MM.1S (cell line): ENCODE data around the gene WDFY2.

Experiments
- DNase-seq: peaks from one replicate; pipeline ENCODE4 v3.0.0-alpha.2; 2015
- H2AFZ ChIP-seq: fragments of 300-600 bp; sonication (generic); 2 replicates; pipeline ENCODE4 v1.6.0; 2016; ENCODE audit warnings: antibody characterized with exemption, low read length
- H3F3A ChIP-seq: fragments of 300-600 bp; sonication (generic); 2 replicates; pipeline ENCODE4 v1.6.1; 2016; ENCODE audit warnings: mild to moderate bottlenecking, antibody characterized with exemption, low read length, moderate library complexity, mixed read lengths; ENCODE audit not compliant: insufficient read depth
- H3K27ac ChIP-seq: fragments of 300-600 bp; sonication (generic); 2 replicates; pipeline ENCODE4 v1.5.1; 2016; ENCODE audit warnings: mild to moderate bottlenecking, low read length
- H3K27me3 ChIP-seq: fragments of 300-600 bp; sonication (generic); replicated peaks from 2 replicates; pipeline ENCODE4 v1.6.0; 2016; ENCODE audit warnings: low read length; ENCODE audit not compliant: insufficient read depth
- H3K36me3 ChIP-seq: fragments of 300-600 bp; sonication (generic); replicated peaks from 2 replicates; pipeline ENCODE4 v1.6.1; 2016; ENCODE audit warnings: mild to moderate bottlenecking, low read length, mixed read lengths; ENCODE audit not compliant: insufficient read depth
- H3K4me1 ChIP-seq: fragments of 300-600 bp; sonication (generic); 2 replicates; pipeline ENCODE4 v1.6.1; 2016; ENCODE audit warnings: low read length, mixed read lengths
- H3K4me2 ChIP-seq: fragments of 300-600 bp; sonication (generic); 2 replicates; pipeline ENCODE4 v1.6.0; 2016; ENCODE audit warnings: low read depth, low read length
- H3K4me3 ChIP-seq: fragments of 300-600 bp; sonication (generic); 2 replicates; pipeline ENCODE4 v1.5.1; 2016; ENCODE audit warnings: low read length, mixed read lengths
- H3K79me2 ChIP-seq: fragments of 300-600 bp; sonication (generic); 2 replicates; pipeline ENCODE4 v1.6.1; 2016; ENCODE audit warnings: mixed run types, low read length, mixed read lengths
- H3K9ac ChIP-seq: fragments of 300-600 bp; sonication (generic); 2 replicates; pipeline ENCODE4 v1.6.1; 2016; ENCODE audit warnings: low read length, mixed read lengths
- H3K9me2 ChIP-seq: fragments of 300-600 bp; sonication (generic); replicated peaks from 2 replicates; pipeline ENCODE4 v1.6.1; 2016; ENCODE audit warnings: mild to moderate bottlenecking, low read length, mixed read lengths; ENCODE audit not compliant: insufficient read depth
- H3K9me3 ChIP-seq: fragments of 300-600 bp; sonication (generic); replicated peaks from 2 replicates; pipeline ENCODE4 v1.6.1; 2016; ENCODE audit warnings: mild to moderate bottlenecking, low read length, mixed read lengths; ENCODE audit not compliant: insufficient read depth
- H4K20me1 ChIP-seq: fragments of 300-600 bp; sonication (generic); 2 replicates; pipeline ENCODE4 v1.6.1; 2016; ENCODE audit warnings: mild to moderate bottlenecking, low read length, moderate library complexity, mixed read lengths; ENCODE audit not compliant: insufficient read depth
- EZH2 ChIP-seq: fragments of 300-600 bp; sonication (generic); optimal IDR thresholded peaks from 2 replicates; pipeline ENCODE3; 2017; ENCODE audit warnings: low read depth, mild to moderate bottlenecking, antibody characterized with exemption, low read length, mixed read lengths
- EZH2phosphoT487 ChIP-seq: fragments of 300-600 bp; sonication (generic); IDR thresholded peaks from 2 replicates; pipeline ENCODE4 v1.6.1; 2018; ENCODE audit warnings: antibody characterized with exemption, low read length
- TF ChIP-seq, protein P1 (sequence below): fragments of 300-600 bp; sonication (generic); IDR thresholded peaks from 2 replicates; pipeline ENCODE4 v1.5.1; 2016; ENCODE audit warnings: antibody characterized with exemption, low read length, mixed read lengths

The WDFY2 gene

DNA sequence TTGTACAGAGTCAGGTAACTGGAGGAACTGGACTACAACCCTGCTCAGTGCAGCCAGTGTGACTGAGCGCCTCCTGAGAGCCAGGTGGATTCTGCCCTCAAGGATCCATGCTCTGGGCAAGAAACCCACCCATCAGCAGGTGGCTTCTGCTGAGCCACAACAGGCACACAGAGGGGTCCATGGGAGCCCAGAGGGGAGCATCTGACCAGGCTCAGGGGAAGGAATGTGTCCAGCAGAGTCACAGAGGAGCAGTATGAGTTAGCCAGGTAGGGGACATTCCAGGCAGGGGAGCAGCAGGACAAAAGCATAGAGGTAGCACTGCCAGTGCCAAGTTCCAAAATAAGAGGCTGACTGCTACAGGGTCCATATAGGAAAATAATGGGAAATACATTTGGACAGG lies 199.8 kb downstream of the WDFY2 start:
- Histone ChIP-seq H3K79me2 (no peaks in the 10 kb centered on the region), H3K9me2 (no peaks in the 10 kb centered on the region), H4K20me1 (no peaks in the 10 kb centered on the region), H3K4me1 (no peaks in the 10 kb centered on the region), H3K36me3 (no peaks in the 10 kb centered on the region), H3F3A (no peaks in the 10 kb centered on the region), H3K4me3 (no peak overlapping the region), H3K4me2 (no peak overlapping the region), H3K9ac (no peak overlapping the region), H2AFZ (no peak overlapping the region), H3K27me3 (no peaks in the 10 kb centered on the region), H3K9me3 (no peaks in the 10 kb centered on the region), H3K27ac (no peak overlapping the region)
- no peak for DNase-seq
- TF ChIP-seq EZH2phosphoT487 (no peak), EZH2 (no peak)
- TF ChIP-seq, protein P1, sequence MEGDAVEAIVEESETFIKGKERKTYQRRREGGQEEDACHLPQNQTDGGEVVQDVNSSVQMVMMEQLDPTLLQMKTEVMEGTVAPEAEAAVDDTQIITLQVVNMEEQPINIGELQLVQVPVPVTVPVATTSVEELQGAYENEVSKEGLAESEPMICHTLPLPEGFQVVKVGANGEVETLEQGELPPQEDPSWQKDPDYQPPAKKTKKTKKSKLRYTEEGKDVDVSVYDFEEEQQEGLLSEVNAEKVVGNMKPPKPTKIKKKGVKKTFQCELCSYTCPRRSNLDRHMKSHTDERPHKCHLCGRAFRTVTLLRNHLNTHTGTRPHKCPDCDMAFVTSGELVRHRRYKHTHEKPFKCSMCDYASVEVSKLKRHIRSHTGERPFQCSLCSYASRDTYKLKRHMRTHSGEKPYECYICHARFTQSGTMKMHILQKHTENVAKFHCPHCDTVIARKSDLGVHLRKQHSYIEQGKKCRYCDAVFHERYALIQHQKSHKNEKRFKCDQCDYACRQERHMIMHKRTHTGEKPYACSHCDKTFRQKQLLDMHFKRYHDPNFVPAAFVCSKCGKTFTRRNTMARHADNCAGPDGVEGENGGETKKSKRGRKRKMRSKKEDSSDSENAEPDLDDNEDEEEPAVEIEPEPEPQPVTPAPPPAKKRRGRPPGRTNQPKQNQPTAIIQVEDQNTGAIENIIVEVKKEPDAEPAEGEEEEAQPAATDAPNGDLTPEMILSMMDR, result no peak

DNA sequence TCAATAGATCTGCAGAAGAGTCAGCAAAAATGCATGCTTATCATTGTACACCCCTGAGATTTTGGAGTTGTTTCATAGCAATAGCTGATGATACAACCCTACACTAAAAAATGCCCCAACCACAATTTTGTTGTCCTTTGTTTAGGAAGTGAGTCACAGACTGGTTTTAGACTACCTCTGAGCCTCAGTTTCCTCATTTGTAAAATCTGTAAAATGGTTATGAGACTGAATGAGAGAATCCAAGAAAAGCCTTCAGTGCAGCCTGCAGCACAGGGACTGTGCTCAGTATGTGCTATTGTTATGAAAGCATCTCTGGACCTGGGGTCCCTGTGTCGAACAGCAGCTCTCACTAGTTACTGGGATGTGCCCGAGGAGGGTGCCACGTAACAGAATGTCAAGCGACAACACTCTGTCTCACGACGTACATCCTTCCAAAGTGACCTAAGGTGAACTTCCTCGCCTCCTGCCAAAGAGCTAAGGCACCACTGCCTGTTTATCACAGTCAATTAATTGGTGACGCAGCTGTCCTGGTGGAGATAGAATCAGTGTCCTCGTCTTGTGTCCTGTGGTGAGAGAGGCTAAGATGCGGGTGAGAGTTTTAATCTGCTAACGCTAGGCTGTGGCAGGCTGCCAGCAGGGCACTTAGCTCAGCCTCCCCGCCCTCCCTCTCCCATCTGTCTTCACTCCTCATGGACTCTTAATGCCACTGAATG lies 201.6 kb downstream of the WDFY2 start:
- Histone ChIP-seq H2AFZ (no peak overlapping the region), H3K27me3 (no peaks in the 10 kb centered on the region), H4K20me1 (no peaks in the 10 kb centered on the region), H3K4me3 (no peak overlapping the region), H3K79me2 (no peaks in the 10 kb centered on the region), H3K9me2 (no peaks in the 10 kb centered on the region), H3K9ac (no peak overlapping the region), H3F3A (no peaks in the 10 kb centered on the region), H3K36me3 (no peaks in the 10 kb centered on the region), H3K4me2 (no peak overlapping the region), H3K27ac (no peak overlapping the region), H3K9me3 (no peaks in the 10 kb centered on the region), H3K4me1 (no peaks in the 10 kb centered on the region)
- TF ChIP-seq, protein P1, result no peak
- TF ChIP-seq EZH2phosphoT487, result no peak
- TF ChIP-seq EZH2, result no peak
- no peak for DNase-seq

- TF ChIP-seq EZH2 (no peak), EZH2phosphoT487 (no peak)
- TF ChIP-seq, protein P1, result no peak
- H3K9me2 ChIP-seq, result no peaks in the 10 kb centered on the region
- H2AFZ ChIP-seq, result no peak overlapping the region
- H4K20me1 ChIP-seq, result no peaks in the 10 kb centered on the region
- no peak overlapping the region for H3K9ac ChIP-seq
- no peaks in the 10 kb centered on the region for H3K79me2 ChIP-seq
- H3K4me3 ChIP-seq, result no peak overlapping the region
- H3K27ac ChIP-seq, result no peak overlapping the region
- no peak for DNase-seq
- H3K4me1 ChIP-seq, result no peaks in the 10 kb centered on the region
- no peaks in the 10 kb centered on the region for H3K36me3 ChIP-seq
- no peaks in the 10 kb centered on the region for H3K9me3 ChIP-seq
- H3K27me3 ChIP-seq, result no peaks in the 10 kb centered on the region
- no peak overlapping the region for H3K4me2 ChIP-seq
- no peaks in the 10 kb centered on the region for H3F3A ChIP-seq
Observed at GRCh38 chr13:51786425-51787265, 202.4 kb downstream of the WDFY2 start.
